Measurements from ENCODE around the gene CCDC88A.
"Not testable (repeated sequence)": the region's sequence is repeated elsewhere in the genome, so short reads cannot be mapped to it uniquely, and the experiment has no call there.

CCDC88A gene

GRCh38 chr2:55408918-55409868, 10.5 kb downstream of the CCDC88A start:
- DNase-seq, result no peak
- peaks cover 5% of the 10 kb centered on the region for H3K4me1 Mint-ChIP-seq (ENCODE audit: low read depth)
- H3K36me3 Mint-ChIP-seq (ENCODE audit: low read depth), result peaks cover 3% of the 10 kb centered on the region
- no peaks in the 10 kb centered on the region for H3K27me3 Mint-ChIP-seq
- no peaks in the 10 kb centered on the region for H3K9me3 Mint-ChIP-seq
- H3K4me3 Mint-ChIP-seq, result no peak overlapping the region
- no peak overlapping the region for H3K27ac Mint-ChIP-seq

GRCh38 chr2:55408098-55408882, 11.4 kb downstream of the CCDC88A start:
- Mint-ChIP-seq H3K4me3 (no peak overlapping the region), H3K36me3 (ENCODE audit: low read depth) (peaks cover 3% of the 10 kb centered on the region), H3K27ac (no peak overlapping the region), H3K27me3 (no peaks in the 10 kb centered on the region), H3K9me3 (no peaks in the 10 kb centered on the region), H3K4me1 (ENCODE audit: low read depth) (peaks cover 5% of the 10 kb centered on the region)
- DNase-seq, result no peak

GRCh38 chr2:55405116-55405515, 14.5 kb downstream of the CCDC88A start:
- Mint-ChIP-seq H3K27ac (no peak overlapping the region), H3K27me3 (no peaks in the 10 kb centered on the region), H3K9me3 (no peaks in the 10 kb centered on the region), H3K4me1 (ENCODE audit: low read depth) (peaks cover 5% of the 10 kb centered on the region), H3K36me3 (ENCODE audit: low read depth) (peaks cover 7% of the 10 kb centered on the region), H3K4me3 (no peak overlapping the region)
- DNase-seq, result no peak

- H3K27ac Mint-ChIP-seq, result no peak overlapping the region
- H3K9me3 Mint-ChIP-seq, result no peaks in the 10 kb centered on the region
- peaks cover 7% of the 10 kb centered on the region for H3K36me3 Mint-ChIP-seq (ENCODE audit: low read depth)
- DNase-seq, result no peak
- no peaks in the 10 kb centered on the region for H3K27me3 Mint-ChIP-seq
- H3K4me1 Mint-ChIP-seq (ENCODE audit: low read depth), result no peaks in the 10 kb centered on the region
- no peak overlapping the region for H3K4me3 Mint-ChIP-seq
These were observed 16.2 kb downstream of the CCDC88A start for GRCh38 chr2:55403256-55403998.

- Mint-ChIP-seq H3K27ac (no peak overlapping the region), H3K27me3 (no peaks in the 10 kb centered on the region), H3K36me3 (ENCODE audit: low read depth) (peaks cover 7% of the 10 kb centered on the region), H3K9me3 (no peaks in the 10 kb centered on the region), H3K4me1 (ENCODE audit: low read depth) (no peaks in the 10 kb centered on the region), H3K4me3 (no peak overlapping the region)
- no peak for DNase-seq
These were observed 18.5 kb downstream of the CCDC88A start for GRCh38 chr2:55401124-55401523.

GRCh38 chr2:55400332-55400731, 19.3 kb downstream of the CCDC88A start:
- H3K27ac Mint-ChIP-seq, result no peak overlapping the region
- H3K36me3 Mint-ChIP-seq (ENCODE audit: low read depth), result peaks cover 7% of the 10 kb centered on the region
- no peaks in the 10 kb centered on the region for H3K27me3 Mint-ChIP-seq
- H3K4me1 Mint-ChIP-seq (ENCODE audit: low read depth), result no peaks in the 10 kb centered on the region
- no peak overlapping the region for H3K4me3 Mint-ChIP-seq
- H3K9me3 Mint-ChIP-seq, result no peaks in the 10 kb centered on the region
- DNase-seq, result no peak

GRCh38 chr2:55399815-55400214, 19.8 kb downstream of the CCDC88A start:
- no peaks in the 10 kb centered on the region for H3K27me3 Mint-ChIP-seq
- peaks cover 4% of the 10 kb centered on the region for H3K36me3 Mint-ChIP-seq (ENCODE audit: low read depth)
- H3K9me3 Mint-ChIP-seq, result no peaks in the 10 kb centered on the region
- no peak overlapping the region for H3K4me3 Mint-ChIP-seq
- H3K27ac Mint-ChIP-seq, result no peak overlapping the region
- H3K4me1 Mint-ChIP-seq (ENCODE audit: low read depth), result no peaks in the 10 kb centered on the region
- no peak for DNase-seq

GRCh38 chr2:55395724-55396605, 23.7 kb downstream of the CCDC88A start:
- Mint-ChIP-seq H3K36me3 (ENCODE audit: low read depth) (no peaks in the 10 kb centered on the region), H3K4me1 (ENCODE audit: low read depth) (no peaks in the 10 kb centered on the region), H3K9me3 (peaks cover 6% of the 10 kb centered on the region), H3K27ac (no peak overlapping the region), H3K27me3 (no peaks in the 10 kb centered on the region), H3K4me3 (no peak overlapping the region)
- DNase-seq, result no peak

GRCh38 chr2:55391615-55392242, 27.9 kb downstream of the CCDC88A start:
- Mint-ChIP-seq H3K4me1 (ENCODE audit: low read depth) (no peaks in the 10 kb centered on the region), H3K27me3 (no peaks in the 10 kb centered on the region), H3K27ac (no peak overlapping the region), H3K9me3 (peaks cover 7% of the 10 kb centered on the region), H3K36me3 (ENCODE audit: low read depth) (no peaks in the 10 kb centered on the region), H3K4me3 (no peak overlapping the region)
- DNase-seq, result no peak

- Mint-ChIP-seq H3K27ac (no peak overlapping the region), H3K36me3 (ENCODE audit: low read depth) (no peaks in the 10 kb centered on the region)
- no peak for DNase-seq
These were observed 28.5 kb downstream of the CCDC88A start for GRCh38 chr2:55391155-55391554.

GRCh38 chr2:55385516-55385915, 34.1 kb downstream of the CCDC88A start:
- not testable (repeated sequence) for H3K27ac Mint-ChIP-seq; H3K9me3 Mint-ChIP-seq; H3K4me1 Mint-ChIP-seq (ENCODE audit: low read depth); H3K4me3 Mint-ChIP-seq; H3K27me3 Mint-ChIP-seq; DNase-seq; H3K36me3 Mint-ChIP-seq (ENCODE audit: low read depth)

More at GRCh38 chr2:55391155-55391554, 28.5 kb downstream of the CCDC88A start:
- peaks cover 7% of the 10 kb centered on the region for H3K9me3 Mint-ChIP-seq
- no peak overlapping the region for H3K4me3 Mint-ChIP-seq
- no peaks in the 10 kb centered on the region for H3K4me1 Mint-ChIP-seq (ENCODE audit: low read depth)
- H3K27me3 Mint-ChIP-seq, result no peaks in the 10 kb centered on the region

GRCh38 chr2:55384786-55385185, 34.9 kb downstream of the CCDC88A start:
- H3K27me3 Mint-ChIP-seq, result no peaks in the 10 kb centered on the region
- H3K4me3 Mint-ChIP-seq, result no peak overlapping the region
- H3K9me3 Mint-ChIP-seq, result no peaks in the 10 kb centered on the region
- no peaks in the 10 kb centered on the region for H3K36me3 Mint-ChIP-seq (ENCODE audit: low read depth)
- no peak overlapping the region for H3K27ac Mint-ChIP-seq
- H3K4me1 Mint-ChIP-seq (ENCODE audit: low read depth), result no peaks in the 10 kb centered on the region
- no peak for DNase-seq

GRCh38 chr2:55371376-55371775, 48.3 kb downstream of the CCDC88A start:
- H3K27me3 Mint-ChIP-seq, result no peaks in the 10 kb centered on the region
- H3K36me3 Mint-ChIP-seq (ENCODE audit: low read depth), result no peaks in the 10 kb centered on the region
- no peak overlapping the region for H3K27ac Mint-ChIP-seq
- no peak for DNase-seq
- H3K4me1 Mint-ChIP-seq (ENCODE audit: low read depth), result no peaks in the 10 kb centered on the region
- H3K4me3 Mint-ChIP-seq, result no peak overlapping the region
- H3K9me3 Mint-ChIP-seq, result no peaks in the 10 kb centered on the region
